NB4 (cell line): ENCODE data around the gene NGFR.

Experiments
- CTCF ChIP-seq: IDR thresholded peaks from one replicate; pipeline ENCODE4 v1.5.1; 2012; ENCODE audit warnings: low read depth, low read length
- MAX ChIP-seq: IDR thresholded peaks from 2 replicates; pipeline ENCODE4 v1.6.1; 2011; ENCODE audit warnings: low read depth, low read length
- MYC ChIP-seq: IDR thresholded peaks from 2 replicates; pipeline ENCODE4 v1.6.1; 2011; ENCODE audit warnings: low read depth, low read length
- POLR2A ChIP-seq: IDR thresholded peaks from 2 replicates; pipeline ENCODE4 v1.6.1; 2011; ENCODE audit warnings: mild to moderate bottlenecking; ENCODE audit not compliant: insufficient read length; ENCODE audit errors: extremely low read depth

- no peak for TF ChIP-seq CTCF
- TF ChIP-seq MYC: no peak
- no peak for TF ChIP-seq POLR2A
- no peak for TF ChIP-seq MAX
Observed at GRCh38 chr17:49464049-49464448, 31.0 kb upstream of the NGFR start.
